Left ventricle myocardium inferior (tissue), 1 donor: ENCODE measurements around the gene CLEC11A. TPM values are rescaled to one million over a fixed set of nuclear protein-coding genes. Genes with fewer than 3 reads are reported as not detected.
"Not testable (repeated sequence)": the region's sequence is repeated elsewhere in the genome, so short reads cannot be mapped to it uniquely, and the experiment has no call there.

Source experiments
- DNase-seq: peaks from one replicate; pipeline ENCODE4 v3.0.0-alpha.2; 2020
- H3K27ac ChIP-seq: fragments of 200-600 bp; replicated peaks from 2 replicates; pipeline ENCODE4 v1.8.0; 2021
- H3K27me3 ChIP-seq: fragments of 200-600 bp; 2 replicates; pipeline ENCODE4 v1.8.0; 2021; ENCODE audit warnings: low read depth
- H3K36me3 ChIP-seq: fragments of 200-600 bp; 2 replicates; pipeline ENCODE4 v1.8.0; 2021
- H3K4me1 ChIP-seq: fragments of 200-600 bp; 2 replicates; pipeline ENCODE4 v1.8.0; 2021
- H3K4me3 ChIP-seq: fragments of 200-600 bp; 2 replicates; pipeline ENCODE4 v1.8.0; 2021; ENCODE audit warnings: mild to moderate bottlenecking, moderate library complexity
- H3K9me3 ChIP-seq: fragments of 200-600 bp; replicated peaks from 2 replicates; pipeline ENCODE4 v1.8.0; 2021
- CTCF ChIP-seq: fragments of 200-600 bp; IDR thresholded peaks from 2 replicates; pipeline ENCODE4 v1.8.0; 2021; ENCODE audit warnings: antibody characterized with exemption, mild to moderate bottlenecking, borderline replicate concordance
- intact Hi-C: fragments of 100-400 bp; cut with micrococcal nuclease; formaldehyde crosslinking; loops from one replicate; pipeline ENCODE4 v1.11.0; 2022
- total RNA-seq: library from RNA; stranded (reverse); fragmentation: NEBNext Ultra II Directional; extraction: Animal tissue kit (Norgen Biotek cat#: 25700); gene quantifications from one replicate; pipeline ENCODE4 v1.2.1, GENCODE V29; 2021
- donor health status: DM: no; HTN: yes; CAD: no; lungs with severe emphysema.

CLEC11A gene
- total RNA-seq, 1 donor from 2014 or later = 6.2 TPM

- Histone ChIP-seq H3K9me3 (no peaks in the 10 kb centered on the region), H3K27ac (no peak overlapping the region), H3K4me1 (no peaks in the 10 kb centered on the region), H3K36me3 (no peaks in the 10 kb centered on the region), H3K27me3 (peaks cover 74% of the 10 kb centered on the region), H3K4me3 (no peak overlapping the region)
- no peak for DNase-seq
- intact Hi-C loops = no loop called here
- no peak for TF ChIP-seq CTCF
Measured at GRCh38 chr19:50745221-50745620, 22.1 kb downstream of the CLEC11A start.

DNA sequence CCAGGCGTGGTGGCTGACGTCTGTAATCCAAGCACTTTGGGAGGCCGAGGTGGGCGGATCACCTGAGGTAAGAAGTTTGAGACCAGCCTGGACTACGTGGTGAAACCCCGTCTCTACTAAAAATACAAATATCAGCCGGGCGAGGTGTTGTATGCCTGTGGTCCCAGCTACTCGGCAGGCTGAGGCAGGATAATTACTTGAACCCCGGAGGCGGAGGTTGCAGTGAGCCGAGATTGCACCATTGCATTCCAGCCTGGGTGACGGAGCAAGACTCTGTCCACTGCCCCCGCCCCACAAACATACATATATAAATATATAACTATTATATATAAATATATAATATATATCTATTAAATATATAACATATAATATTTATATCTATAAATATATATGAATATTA lies 24.0 kb downstream of the CLEC11A start:
- DNase-seq, intact Hi-C loops, H3K4me3 ChIP-seq, H3K27ac ChIP-seq, H3K4me1 ChIP-seq, H3K36me3 ChIP-seq, H3K9me3 ChIP-seq: not testable (repeated sequence)
- H3K27me3 ChIP-seq = peaks cover 74% of the 10 kb centered on the region

GRCh38 chr19:50749490-50749889 lies 26.3 kb downstream of the CLEC11A start:
- H3K4me3 ChIP-seq = no peak overlapping the region
- H3K27ac ChIP-seq = no peak overlapping the region
- H3K9me3 ChIP-seq = no peaks in the 10 kb centered on the region
- H3K4me1 ChIP-seq = no peaks in the 10 kb centered on the region
- H3K27me3 ChIP-seq = peaks cover 76% of the 10 kb centered on the region
- intact Hi-C loops = no loop called here
- H3K36me3 ChIP-seq = no peaks in the 10 kb centered on the region
- no peak for TF ChIP-seq CTCF
- DNase-seq = no peak

GRCh38 chr19:50750010-50750409 lies 26.8 kb downstream of the CLEC11A start:
- intact Hi-C loops = no loop called here
- Histone ChIP-seq H3K27ac (no peak overlapping the region), H3K4me1 (no peaks in the 10 kb centered on the region), H3K27me3 (peaks cover 78% of the 10 kb centered on the region), H3K4me3 (no peak overlapping the region), H3K36me3 (no peaks in the 10 kb centered on the region), H3K9me3 (no peaks in the 10 kb centered on the region)
- no peak for DNase-seq
- no peak for TF ChIP-seq CTCF

DNA sequence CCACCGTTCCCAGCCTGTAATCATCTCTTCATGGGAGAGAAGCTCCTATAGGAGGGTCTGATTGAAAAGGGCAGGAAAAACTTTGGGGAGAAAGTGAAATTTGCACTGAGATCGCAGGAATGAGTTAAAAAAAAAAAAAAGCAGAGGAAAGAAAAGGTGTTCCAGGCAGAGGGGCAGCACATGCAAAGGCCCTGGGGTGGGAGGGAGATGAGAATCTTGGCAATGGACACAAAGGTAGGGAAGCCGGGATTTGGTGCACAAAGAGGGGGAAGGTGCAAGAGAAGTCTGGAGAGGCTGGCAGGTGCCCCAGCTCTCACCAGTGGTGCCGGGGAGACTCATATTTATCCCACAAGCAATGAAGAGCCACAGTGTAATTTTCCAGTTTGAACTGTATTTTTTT lies 30.7 kb downstream of the CLEC11A start:
- no peaks in the 10 kb centered on the region for H3K36me3 ChIP-seq
- H3K27ac ChIP-seq = no peak overlapping the region
- no peak for TF ChIP-seq CTCF
- intact Hi-C loops = no loop called here
- no peak overlapping the region for H3K4me3 ChIP-seq
- H3K9me3 ChIP-seq = no peaks in the 10 kb centered on the region
- DNase-seq = no peak
- H3K27me3 ChIP-seq = peaks cover 84% of the 10 kb centered on the region
- no peaks in the 10 kb centered on the region for H3K4me1 ChIP-seq

- peaks cover 69% of the 10 kb centered on the region for H3K27me3 ChIP-seq
- intact Hi-C loops, H3K9me3 ChIP-seq, H3K4me3 ChIP-seq, H3K27ac ChIP-seq, H3K4me1 ChIP-seq, H3K36me3 ChIP-seq, DNase-seq: not testable (repeated sequence)
Measured at GRCh38 chr19:50756244-50756643, 33.1 kb downstream of the CLEC11A start.

GRCh38 chr19:50757624-50758023 lies 34.5 kb downstream of the CLEC11A start:
- intact Hi-C loops, H3K27ac ChIP-seq, H3K4me1 ChIP-seq, H3K9me3 ChIP-seq, DNase-seq, H3K4me3 ChIP-seq, H3K36me3 ChIP-seq: not testable (repeated sequence)
- H3K27me3 ChIP-seq = peaks cover 68% of the 10 kb centered on the region

- DNase-seq, H3K4me3 ChIP-seq, H3K27ac ChIP-seq, H3K36me3 ChIP-seq, intact Hi-C loops, H3K4me1 ChIP-seq, H3K9me3 ChIP-seq: not testable (repeated sequence)
- peaks cover 66% of the 10 kb centered on the region for H3K27me3 ChIP-seq
Measured at GRCh38 chr19:50759076-50759475, 35.9 kb downstream of the CLEC11A start.
